GM21360 (cell line): ENCODE results near the gene TIAM2.
A peak's percentile ranks its signal among the peaks of the same experiment; 100 is the strongest.
"Not testable (repeated sequence)": the region's sequence is repeated elsewhere in the genome, so short reads cannot be mapped to it uniquely, and the experiment has no call there.

Experiments
- ATAC-seq: cut with Tn5 transposase; IDR thresholded peaks from one replicate; pipeline ENCODE4 v1.9.1; 2021; ENCODE audit warnings: mild to moderate bottlenecking, moderate library complexity; ENCODE audit not compliant: unreplicated experiment

TIAM2 gene

GRCh38 chr6:155090166-155090565, 95.1 kb downstream of the TIAM2 start:
- no peak for ATAC-seq

- ATAC-seq, result no peak
These were observed 96.6 kb downstream of the TIAM2 start for GRCh38 chr6:155091756-155092155.

- ATAC-seq, result peak; percentile 59
These were observed 98.3 kb downstream of the TIAM2 start for GRCh38 chr6:155093430-155093829.

- ATAC-seq, result no peak
These were observed 105.0 kb downstream of the TIAM2 start for GRCh38 chr6:155100087-155100486.

- ATAC-seq, result no peak
These were observed 105.5 kb downstream of the TIAM2 start for GRCh38 chr6:155100591-155100990.

GRCh38 chr6:155103083-155103645, 108.0 kb downstream of the TIAM2 start:
- not testable (repeated sequence) for ATAC-seq

DNA sequence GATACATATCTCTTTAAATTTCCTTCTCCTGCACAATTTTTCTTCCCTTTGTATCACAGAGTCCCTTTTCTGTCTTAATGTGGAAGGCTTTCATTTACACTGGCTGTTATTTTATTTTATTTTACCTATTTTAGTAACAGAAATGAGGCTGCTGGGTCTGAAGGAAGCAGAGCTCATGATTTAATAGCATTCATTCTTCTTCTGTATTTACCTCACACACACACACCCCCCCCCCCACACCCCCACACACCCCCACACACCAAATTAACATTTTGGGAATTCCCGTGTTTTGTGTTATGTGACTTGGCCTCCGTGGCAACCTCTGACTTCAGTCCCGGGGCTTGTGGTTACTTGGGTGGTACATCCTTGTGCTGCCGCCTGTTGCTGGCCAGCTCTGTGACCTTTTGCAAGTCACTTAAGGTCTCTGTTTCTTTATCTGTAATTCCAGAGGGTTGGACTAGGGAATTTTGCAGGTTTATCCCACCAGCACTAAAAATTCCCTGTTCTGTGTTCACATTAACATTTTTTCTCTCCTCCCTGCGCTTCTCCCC, 108.8 kb downstream of the TIAM2 start:
- ATAC-seq, result no peak

- no peak for ATAC-seq
These were observed 111.5 kb downstream of the TIAM2 start for GRCh38 chr6:155106456-155107115.

- ATAC-seq, result no peak
These were observed 112.4 kb downstream of the TIAM2 start for GRCh38 chr6:155107432-155108069.

GRCh38 chr6:155108070-155108820, 113.1 kb downstream of the TIAM2 start:
- ATAC-seq, result no peak

- ATAC-seq, result no peak
These were observed 115.6 kb downstream of the TIAM2 start for GRCh38 chr6:155110721-155111120.

- ATAC-seq, result no peak
These were observed 117.6 kb downstream of the TIAM2 start for GRCh38 chr6:155112757-155113156.

DNA sequence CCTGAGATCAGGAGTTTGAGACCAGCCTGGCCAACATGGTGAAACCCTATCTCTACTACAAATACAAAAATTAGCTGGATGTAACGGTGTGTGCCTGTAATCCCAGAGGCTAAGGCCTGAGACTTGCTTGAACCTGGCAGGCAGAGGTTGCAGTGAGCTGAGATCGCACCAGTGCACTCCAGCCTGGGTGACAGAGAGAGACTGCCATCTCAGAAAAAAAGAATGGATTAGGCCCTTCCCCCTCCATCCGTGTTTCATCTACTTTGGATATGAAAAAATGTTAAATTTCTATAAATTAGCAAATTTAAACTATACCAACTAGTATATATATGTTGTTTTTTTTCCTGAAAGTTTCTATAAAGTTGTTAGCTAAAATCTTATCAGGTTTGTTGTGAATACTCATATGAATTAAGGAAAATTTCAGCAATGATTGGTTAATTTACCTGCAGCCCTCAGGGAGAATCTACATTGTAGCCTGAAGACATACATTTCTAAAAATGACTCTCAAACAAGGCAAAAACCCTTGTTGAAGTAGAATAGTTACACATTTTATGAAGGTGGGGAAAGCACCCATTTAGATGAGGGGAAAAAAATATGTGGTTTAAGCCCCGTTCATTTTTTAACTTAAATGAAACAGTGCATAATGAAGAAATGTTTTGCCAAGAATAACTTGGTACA, 120.9 kb downstream of the TIAM2 start:
- ATAC-seq, result no peak

- ATAC-seq, result no peak
These were observed 121.4 kb downstream of the TIAM2 start for GRCh38 chr6:155116571-155116910.

- no peak for ATAC-seq
These were observed 122.1 kb downstream of the TIAM2 start for GRCh38 chr6:155117256-155117655.

GRCh38 chr6:155117785-155118184, 122.7 kb downstream of the TIAM2 start:
- no peak for ATAC-seq

GRCh38 chr6:155119201-155119600, 124.1 kb downstream of the TIAM2 start:
- not testable (repeated sequence) for ATAC-seq

DNA sequence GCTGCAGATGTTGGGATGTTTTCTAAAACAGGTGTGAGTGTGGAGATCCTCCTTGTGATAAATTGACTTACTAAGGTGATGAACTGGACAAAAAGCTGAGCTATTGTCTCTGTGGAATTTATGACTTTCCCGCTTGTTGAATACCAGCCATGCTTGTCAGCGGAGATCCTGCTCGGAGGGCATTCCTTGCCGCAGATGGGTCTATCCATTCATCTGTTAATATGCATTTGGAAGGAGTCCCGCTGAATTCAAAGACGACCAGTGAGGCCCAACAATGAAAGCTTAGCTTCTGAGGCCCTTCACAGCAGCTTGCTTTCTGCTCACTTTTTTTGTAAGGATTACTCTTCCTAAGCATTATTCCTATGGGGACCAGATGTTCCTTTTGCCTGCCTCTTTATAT, 124.9 kb downstream of the TIAM2 start:
- no peak for ATAC-seq

DNA sequence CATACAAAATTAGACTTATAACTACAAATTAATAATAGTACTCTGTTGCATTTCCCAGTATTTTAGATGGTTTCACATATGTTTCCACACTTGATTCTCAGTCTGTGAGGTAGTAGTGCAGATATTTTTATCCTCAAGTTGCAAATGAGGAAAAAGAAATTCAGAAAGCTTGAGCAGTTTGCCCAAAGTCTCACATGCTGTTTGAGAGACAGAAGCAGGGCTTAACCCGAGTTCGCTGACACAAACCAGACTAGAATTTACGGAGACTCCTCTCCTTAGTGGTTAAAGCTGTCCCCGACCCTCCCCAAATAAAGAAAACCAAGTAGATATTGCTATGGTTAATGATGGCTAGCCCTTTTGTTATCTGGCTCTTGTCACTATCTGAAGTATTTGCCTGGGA, 126.2 kb downstream of the TIAM2 start:
- no peak for ATAC-seq

GRCh38 chr6:155121699-155122098, 126.6 kb downstream of the TIAM2 start:
- ATAC-seq, result no peak
